ENCODE measurements around the gene CPLANE1. TPM values are rescaled to one million over a fixed set of nuclear protein-coding genes. Genes with fewer than 3 reads are reported as not detected.

The CPLANE1 gene
- total and polyA plus RNA-seq, 10 of the 15 experiments (the other 5 are each of a cell fraction or from before 2014, with no cell fraction given), result 1.7 to 14.8 (median 6.7) TPM

DNA sequence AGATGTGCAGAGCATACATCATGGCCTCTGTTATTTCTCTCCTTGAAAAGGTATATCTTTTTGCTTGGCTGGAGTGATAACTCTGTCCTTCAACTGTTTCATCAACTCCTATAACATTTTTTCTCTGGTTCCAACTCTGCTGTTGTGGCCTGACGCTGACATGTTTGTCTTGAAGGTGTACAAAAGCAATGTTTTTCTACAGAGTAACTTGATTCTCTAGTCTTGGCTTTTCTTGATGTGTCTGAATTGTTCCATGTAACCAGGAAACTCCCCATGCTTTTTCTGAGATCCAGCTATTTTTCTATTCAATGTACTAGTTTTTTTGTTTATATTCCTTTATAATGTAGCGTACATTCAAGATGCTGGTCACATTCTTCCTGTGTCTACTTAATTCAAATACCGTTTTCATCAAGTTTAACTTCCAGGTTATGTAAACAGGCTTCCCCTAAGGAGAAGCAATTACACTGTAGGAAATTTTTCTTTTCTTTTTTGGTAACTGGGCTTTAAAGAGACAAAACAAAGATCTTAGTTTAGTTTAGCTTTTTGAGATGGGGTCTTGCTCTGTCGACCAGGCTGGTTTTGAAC lies 6.7 kb upstream of the CPLANE1 start (continued):
- TF ChIP-seq, protein P1, sequence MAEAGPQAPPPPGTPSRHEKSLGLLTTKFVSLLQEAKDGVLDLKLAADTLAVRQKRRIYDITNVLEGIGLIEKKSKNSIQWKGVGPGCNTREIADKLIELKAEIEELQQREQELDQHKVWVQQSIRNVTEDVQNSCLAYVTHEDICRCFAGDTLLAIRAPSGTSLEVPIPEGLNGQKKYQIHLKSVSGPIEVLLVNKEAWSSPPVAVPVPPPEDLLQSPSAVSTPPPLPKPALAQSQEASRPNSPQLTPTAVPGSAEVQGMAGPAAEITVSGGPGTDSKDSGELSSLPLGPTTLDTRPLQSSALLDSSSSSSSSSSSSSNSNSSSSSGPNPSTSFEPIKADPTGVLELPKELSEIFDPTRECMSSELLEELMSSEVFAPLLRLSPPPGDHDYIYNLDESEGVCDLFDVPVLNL (IDR thresholded peaks at IDR 0.05; ENCODE audit: low read depth, low read length), result no peak

DNA sequence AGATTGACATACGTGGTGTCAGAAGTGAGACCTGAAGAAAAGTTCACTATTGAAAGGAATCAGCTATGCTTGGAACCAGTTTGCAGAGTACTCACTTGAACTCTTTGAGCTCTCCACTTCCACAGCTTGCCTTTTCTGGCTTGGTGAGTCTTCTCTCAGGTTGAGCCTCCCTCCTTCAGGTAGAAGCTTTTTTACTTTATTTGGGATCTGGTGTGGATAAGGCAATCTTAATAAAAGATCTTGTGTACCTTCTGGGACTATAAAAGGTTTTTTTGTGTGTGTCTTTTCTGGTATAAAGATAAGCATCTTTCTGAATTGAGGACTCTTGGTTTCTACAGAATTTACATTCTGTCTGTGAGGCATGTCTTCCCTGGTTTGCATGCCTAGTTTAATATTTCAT lies 5.4 kb upstream of the CPLANE1 start:
- no peaks in the 10 kb centered on the region for H3K27me3 ChIP-seq (replicated peaks in 1 of 2; ENCODE audit: control insufficient read depth in 2 of 2, insufficient read depth in 2 of 2, low read length in 1 of 2)
- peaks cover 2% of the 10 kb centered on the region; the same call in 1 of the 3 replicates for H3K9me3 ChIP-seq (replicated peaks; ENCODE audit: control insufficient read depth, insufficient read depth, low read length)
- RAD21 ChIA-PET (ENCODE audit: unreplicated experiment), result no interaction called here
- no TSS peak for BruUV-seq (replicated peaks)
- H3K79me2 ChIP-seq (ENCODE audit: control insufficient read depth, insufficient read depth, low read length), result no peaks in the 10 kb centered on the region
- TF ChIP-seq ZNF384 (IDR thresholded peaks at IDR 0.05; ENCODE audit: borderline replicate concordance, low read depth, low read length) (no peak), ZNF24 (IDR thresholded peaks at IDR 0.05) (no peak)
- TF ChIP-seq, protein P2, sequence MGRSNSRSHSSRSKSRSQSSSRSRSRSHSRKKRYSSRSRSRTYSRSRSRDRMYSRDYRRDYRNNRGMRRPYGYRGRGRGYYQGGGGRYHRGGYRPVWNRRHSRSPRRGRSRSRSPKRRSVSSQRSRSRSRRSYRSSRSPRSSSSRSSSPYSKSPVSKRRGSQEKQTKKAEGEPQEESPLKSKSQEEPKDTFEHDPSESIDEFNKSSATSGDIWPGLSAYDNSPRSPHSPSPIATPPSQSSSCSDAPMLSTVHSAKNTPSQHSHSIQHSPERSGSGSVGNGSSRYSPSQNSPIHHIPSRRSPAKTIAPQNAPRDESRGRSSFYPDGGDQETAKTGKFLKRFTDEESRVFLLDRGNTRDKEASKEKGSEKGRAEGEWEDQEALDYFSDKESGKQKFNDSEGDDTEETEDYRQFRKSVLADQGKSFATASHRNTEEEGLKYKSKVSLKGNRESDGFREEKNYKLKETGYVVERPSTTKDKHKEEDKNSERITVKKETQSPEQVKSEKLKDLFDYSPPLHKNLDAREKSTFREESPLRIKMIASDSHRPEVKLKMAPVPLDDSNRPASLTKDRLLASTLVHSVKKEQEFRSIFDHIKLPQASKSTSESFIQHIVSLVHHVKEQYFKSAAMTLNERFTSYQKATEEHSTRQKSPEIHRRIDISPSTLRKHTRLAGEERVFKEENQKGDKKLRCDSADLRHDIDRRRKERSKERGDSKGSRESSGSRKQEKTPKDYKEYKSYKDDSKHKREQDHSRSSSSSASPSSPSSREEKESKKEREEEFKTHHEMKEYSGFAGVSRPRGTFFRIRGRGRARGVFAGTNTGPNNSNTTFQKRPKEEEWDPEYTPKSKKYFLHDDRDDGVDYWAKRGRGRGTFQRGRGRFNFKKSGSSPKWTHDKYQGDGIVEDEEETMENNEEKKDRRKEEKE (IDR thresholded peaks at IDR 0.05), result no peak
- TF ChIP-seq, protein P3, sequence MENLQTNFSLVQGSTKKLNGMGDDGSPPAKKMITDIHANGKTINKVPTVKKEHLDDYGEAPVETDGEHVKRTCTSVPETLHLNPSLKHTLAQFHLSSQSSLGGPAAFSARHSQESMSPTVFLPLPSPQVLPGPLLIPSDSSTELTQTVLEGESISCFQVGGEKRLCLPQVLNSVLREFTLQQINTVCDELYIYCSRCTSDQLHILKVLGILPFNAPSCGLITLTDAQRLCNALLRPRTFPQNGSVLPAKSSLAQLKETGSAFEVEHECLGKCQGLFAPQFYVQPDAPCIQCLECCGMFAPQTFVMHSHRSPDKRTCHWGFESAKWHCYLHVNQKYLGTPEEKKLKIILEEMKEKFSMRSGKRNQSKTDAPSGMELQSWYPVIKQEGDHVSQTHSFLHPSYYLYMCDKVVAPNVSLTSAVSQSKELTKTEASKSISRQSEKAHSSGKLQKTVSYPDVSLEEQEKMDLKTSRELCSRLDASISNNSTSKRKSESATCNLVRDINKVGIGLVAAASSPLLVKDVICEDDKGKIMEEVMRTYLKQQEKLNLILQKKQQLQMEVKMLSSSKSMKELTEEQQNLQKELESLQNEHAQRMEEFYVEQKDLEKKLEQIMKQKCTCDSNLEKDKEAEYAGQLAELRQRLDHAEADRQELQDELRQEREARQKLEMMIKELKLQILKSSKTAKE (IDR thresholded peaks at IDR 0.05; ENCODE audit: low read depth, poor library complexity, severe bottlenecking), result no peak
- FAIRE-seq, result no peak
- H3K36me3 ChIP-seq (ENCODE audit: control insufficient read depth in 2 of 2, insufficient read depth in 2 of 2, low read length in 1 of 2), result no peaks in the 10 kb centered on the region
- H3K27ac ChIP-seq (ENCODE audit: control insufficient read depth, insufficient read depth), result no peak overlapping the region
- H2AFZ ChIP-seq (ENCODE audit: control insufficient read depth, low read depth, low read length), result no peak overlapping the region
- no peaks in the 10 kb centered on the region for H4K20me1 ChIP-seq (ENCODE audit: control insufficient read depth, insufficient read depth)
- SMC1A ChIA-PET (ENCODE audit: uncharacterized antibody, unreplicated experiment), result interaction anchor here (0.9 kb wide), 1 partner anchor 39 kb away, joined by 6 read pairs; no protein-coding TSS in a partner anchor
- H3K4me1 ChIP-seq (ENCODE audit: control insufficient read depth, insufficient read depth, low read length), result 0 out of 2 replicates have a peak, but pooled peaks cover 2% of the 10 kb centered on the region
- in situ Hi-C loops (cut with MboI), result no loop called here
- CTCF ChIA-PET, result no interaction called here
- intact Hi-C loops (cut with micrococcal nuclease; ENCODE audit: unreplicated experiment), result no loop called here
- no peak overlapping the region for H3K9ac ChIP-seq (ENCODE audit: control insufficient read depth, insufficient read depth, low read length)
- WGBS (ENCODE audit: insufficient coverage, insufficient replicate concordance, low lambda C conversion rate, missing lambda C conversion rate), result 100% methylated on average over 1 of the region's 1 CpG
- DNase-seq (ENCODE audit: low read depth, low spot score), result no peak
- no peak overlapping the region for H3K4me2 ChIP-seq (ENCODE audit: control insufficient read depth, insufficient read depth)
- POLR2A ChIA-PET, result no interaction called here
- ATAC-seq, result no peak
- H3K4me3 ChIP-seq, result no peak overlapping the region
